HCT116 (cell line): Measurements from ENCODE around the gene MAPRE2. TPM values are rescaled to one million over a fixed set of nuclear protein-coding genes. Genes with fewer than 3 reads are reported as not detected.

Source experiments
- ATAC-seq: fragments of 200-7000 bp; cut with Tn5 transposase; 2 replicates; pipeline ENCODE4 v1.9.1; 2020; ENCODE audit warnings: mild to moderate bottlenecking, moderate library complexity
- BruUV-seq: library from RNA; stranded (reverse); fragments of 400-500 nt; replicated peaks from 2 replicates; lab custom pipeline; 2021; lab: Mats Ljungman, UMichigan
- CTCF ChIA-PET: fragments of 300-600 bp; sonication (Branson Sonifier 250); formaldehyde crosslinking; loops from one replicate; lab custom pipeline; 2021; ENCODE audit warnings: antibody characterized with exemption; lab: Charles Lee
- POLR2A ChIA-PET: fragments of 300-600, 350-600 bp; sonication (Branson Sonifier 250); formaldehyde crosslinking; loops from one replicate; lab custom pipeline; 2021; ENCODE audit warnings: antibody characterized with exemption; lab: Charles Lee
- RAD21 ChIA-PET, 2 experiments: fragments of 300-600 bp; sonication (Branson Sonifier 250); formaldehyde crosslinking; loops; one replicate each; lab custom pipeline; 2023; ENCODE audit warnings: low total read pairs in 2 of 2; ENCODE audit not compliant: uncharacterized antibody in 2 of 2, unreplicated experiment in 2 of 2, low non-redundant PET in 1 of 2; lab: Charles Lee
- DNase-seq: peaks from one replicate; pipeline ENCODE4 v3.0.0-alpha.2; 2010; ENCODE audit warnings: low read depth, low spot score
- H2AFZ ChIP-seq: fragments of 200-600 bp; shearing (Covaris generic), sonication (generic); 2 replicates; pipeline ENCODE4 v1.6.1; 2017; ENCODE audit warnings: low read depth, mixed run types, mixed read lengths, antibody characterized with exemption, low read length; ENCODE audit not compliant: poor library complexity, severe bottlenecking
- H3K27ac ChIP-seq: 2 replicates; pipeline ENCODE4 v1.5.1; 2012; ENCODE audit warnings: low read depth, low read length
- H3K27me3 ChIP-seq: fragments of 200-600 bp; sonication (generic); 2 replicates; pipeline ENCODE4 v1.6.1; 2016; ENCODE audit warnings: mixed run types, low read length, mixed read lengths; ENCODE audit not compliant: insufficient read depth
- H3K36me3 ChIP-seq, 2 experiments: fragments of 200-500 bp in 1 of 2; fragments of 200-600 bp in 1 of 2; sonication (Bioruptor generic) in 1 of 2; sonication (generic) in 1 of 2; 2 replicates each; pipeline versions ENCODE4 v1.5.1 to v1.6.1; 2014 to 2016; ENCODE audit warnings: low read length in 2 of 2, inconsistent platforms in 1 of 2, mixed read lengths in 1 of 2, mixed run types in 1 of 2; ENCODE audit not compliant: insufficient read depth in 2 of 2, control insufficient read depth in 1 of 2
- H3K4me1 ChIP-seq, 2 experiments: fragments of 200-600 bp in 1 of 2; sonication (generic) in 1 of 2; 2 replicates each; pipeline versions ENCODE4 v1.5.1 to v1.6.1; 2012 to 2017; ENCODE audit warnings: low read length in 2 of 2, inconsistent platforms in 1 of 2, mild to moderate bottlenecking in 1 of 2, mixed read lengths in 1 of 2, mixed run types in 1 of 2, moderate library complexity in 1 of 2; ENCODE audit not compliant: insufficient read depth in 2 of 2, control insufficient read depth in 1 of 2
- H3K4me2 ChIP-seq: fragments of 200-600 bp; sonication (generic); 2 replicates; pipeline ENCODE4 v1.6.1; 2017; ENCODE audit warnings: mixed run types, low read length, mixed read lengths
- H3K4me3 ChIP-seq, 2 experiments: fragments of 200-600 bp in 1 of 2; sonication (generic) in 1 of 2; replicated peaks in 1 of 2; 2 replicates each; pipeline ENCODE4 v1.5.1; 2011 to 2016; ENCODE audit warnings: low read length in 2 of 2, control low read depth in 1 of 2, low read depth in 1 of 2, mild to moderate bottlenecking in 1 of 2, mixed read lengths in 1 of 2, mixed run types in 1 of 2
- H3K79me2 ChIP-seq: fragments of 200-600 bp; sonication (generic); 2 replicates; pipeline ENCODE4 v1.6.1; 2017; ENCODE audit warnings: mild to moderate bottlenecking, mixed run types, low read length, moderate library complexity, mixed read lengths; ENCODE audit not compliant: insufficient read depth
- H3K9ac ChIP-seq: fragments of 200-600 bp; sonication (generic); 2 replicates; pipeline ENCODE4 v1.6.1; 2016; ENCODE audit warnings: low read length, mixed read lengths
- H3K9me2 ChIP-seq: fragments of 200-600 bp; sonication (generic), shearing (Covaris generic); 2 replicates; pipeline ENCODE4 v1.6.1; 2017; ENCODE audit warnings: mixed run types, mild to moderate bottlenecking, moderate library complexity; ENCODE audit not compliant: insufficient read depth
- H3K9me3 ChIP-seq, 2 experiments: fragments of 200-500 bp in 1 of 2; fragments of 200-600 bp in 1 of 2; sonication (Bioruptor generic) in 1 of 2; sonication (generic) in 1 of 2; 2 replicates each; pipeline ENCODE4 v1.6.1; 2014 to 2017; ENCODE audit warnings: low read length in 2 of 2, mixed read lengths in 2 of 2, inconsistent platforms in 1 of 2, low read depth in 1 of 2, mild to moderate bottlenecking in 1 of 2, mixed run types in 1 of 2, moderate library complexity in 1 of 2; ENCODE audit not compliant: control insufficient read depth in 1 of 2, insufficient read depth in 1 of 2
- H4K20me1 ChIP-seq: fragments of 200-600 bp; sonication (generic), shearing (Covaris generic); 2 replicates; pipeline ENCODE4 v1.6.1; 2017; ENCODE audit warnings: mixed run types, mild to moderate bottlenecking, moderate library complexity; ENCODE audit not compliant: insufficient read depth
- ATF3 ChIP-seq: IDR thresholded peaks from 2 replicates; pipeline ENCODE4 v1.6.1; 2012
- CEBPB ChIP-seq: IDR thresholded peaks from 2 replicates; pipeline ENCODE4 v1.6.1; 2012; ENCODE audit warnings: low read depth
- CTCF ChIP-seq, 3 experiments: fragments of 200-600 bp in 1 of 3; sonication (generic) in 1 of 3; IDR thresholded peaks in 2 of 3; conservative IDR thresholded peaks in 1 of 3; 2 replicates each; pipeline ENCODE4 v1.5.1; 2012 to 2017; ENCODE audit warnings: low read depth in 2 of 3, low read length in 2 of 3, antibody characterized with exemption in 1 of 3, borderline replicate concordance in 1 of 3, control low read depth in 1 of 3, mild to moderate bottlenecking in 1 of 3, mixed read lengths in 1 of 3, mixed run types in 1 of 3, moderate library complexity in 1 of 3; ENCODE audit not compliant: insufficient read depth in 1 of 3
- ELF1 ChIP-seq: IDR thresholded peaks from 2 replicates; pipeline ENCODE4 v1.6.1; 2012; ENCODE audit warnings: low read depth, borderline replicate concordance
- EZH2 ChIP-seq: fragments of 200-600 bp; sonication (generic); IDR thresholded peaks from 2 replicates; pipeline ENCODE4 v1.6.1; 2017; ENCODE audit warnings: antibody characterized with exemption, mixed run types
- EZH2phosphoT487 ChIP-seq: fragments of 200-600 bp; IDR thresholded peaks from 2 replicates; pipeline ENCODE4 v1.6.1; 2018; ENCODE audit warnings: antibody characterized with exemption, borderline replicate concordance
- JUND ChIP-seq: IDR thresholded peaks from 2 replicates; pipeline ENCODE4 v1.6.1; 2012
- MAX ChIP-seq: IDR thresholded peaks from 2 replicates; pipeline ENCODE4 v1.6.1; 2012
- POLR2AphosphoS5 ChIP-seq: IDR thresholded peaks from 2 replicates; pipeline ENCODE4 v1.6.1; 2011; ENCODE audit warnings: mild to moderate bottlenecking, low read depth, low read length, moderate library complexity
- RAD21 ChIP-seq: IDR thresholded peaks from 2 replicates; pipeline ENCODE4 v1.6.1; 2012; ENCODE audit warnings: low read depth, mild to moderate bottlenecking
- SIN3A ChIP-seq: IDR thresholded peaks from 2 replicates; pipeline ENCODE4 v1.6.1; 2012; ENCODE audit warnings: low read depth
- TCF7L2 ChIP-seq: IDR thresholded peaks from 2 replicates; pipeline ENCODE4 v1.7.0; 2011; ENCODE audit warnings: borderline replicate concordance, inconsistent platforms; ENCODE audit not compliant: insufficient read depth, insufficient read length; ENCODE audit errors: extremely low read depth
- ZFX ChIP-seq: fragments of 450-650 bp; IDR thresholded peaks from 2 replicates; pipeline ENCODE4 v1.6.1; 2017
- ZNF274 ChIP-seq: fragments of 200-500 bp; sonication (Bioruptor generic); IDR thresholded peaks from 2 replicates; pipeline ENCODE4 v1.6.1; 2014; ENCODE audit warnings: mild to moderate bottlenecking, low read depth, low read length, inconsistent platforms
- intact Hi-C: fragments of 100-400 bp; cut with micrococcal nuclease; formaldehyde crosslinking; loops from 2 replicates; pipeline ENCODE4 v1.10.0; 2022
- total RNA-seq: library from RNA; stranded (reverse); gene quantifications from one replicate; pipeline ENCODE4 v1.2.1, GENCODE V29; 2021; ENCODE audit not compliant: unreplicated experiment

The MAPRE2 gene
- total RNA-seq, 1 experiment from 2014 or later, result 17.2 TPM

- Histone ChIP-seq H3K36me3 (no peaks in the 10 kb centered on the region), H3K4me2 (no peak overlapping the region)
- TF ChIP-seq ZFX (no peak), ZNF274 (no peak), ELF1 (no peak), CTCF (IDR thresholded peaks at IDR 0.05 in 2 of 3, conservative IDR thresholded peaks at IDR 0.05 in 1 of 3; ENCODE audit: borderline replicate concordance in 1 of 3, insufficient read depth in 1 of 3, low read depth in 2 of 3, low read length in 2 of 3) (no peak), RAD21 (no peak), SIN3A (no peak), ATF3 (no peak), JUND (no peak), EZH2phosphoT487 (no peak), TCF7L2 (no peak), CEBPB (no peak), EZH2 (no peak), POLR2AphosphoS5 (no peak), MAX (no peak)
These were observed 145.2 kb downstream of the MAPRE2 start for GRCh38 chr18:35186291-35187034.

More at GRCh38 chr18:35186291-35187034, 145.2 kb downstream of the MAPRE2 start:
- no peaks in the 10 kb centered on the region for H3K9me2 ChIP-seq
- H3K27me3 ChIP-seq, result no peaks in the 10 kb centered on the region
- H3K9me3 ChIP-seq, result no peaks in the 10 kb centered on the region
- no TSS peak for BruUV-seq
- H4K20me1 ChIP-seq, result no peaks in the 10 kb centered on the region
- H3K4me1 ChIP-seq, result no peaks in the 10 kb centered on the region
- ChIA-PET RAD21 (interaction anchor here in 1 of 2 experiments (0.6 kb wide), 1 partner anchor 16 kb away, joined by 3 read pairs; no protein-coding TSS in a partner anchor), POLR2A (no interaction called here), CTCF (no interaction called here)
- DNase-seq (no peak), ATAC-seq (no peak)
- no peak overlapping the region for H2AFZ ChIP-seq
- H3K4me3 ChIP-seq, result no peak overlapping the region
- no peak overlapping the region for H3K9ac ChIP-seq
- no peaks in the 10 kb centered on the region for H3K79me2 ChIP-seq
- intact Hi-C loops, result no loop called here
- H3K27ac ChIP-seq, result no peak overlapping the region
